Chondrocyte (in vitro differentiated cells): ENCODE measurements around the gene LASP1. TPM values are rescaled to one million over a fixed set of nuclear protein-coding genes. Genes with fewer than 3 reads are reported as not detected.

Experiments used
- DNase-seq: peaks from one replicate; pipeline ENCODE4 v3.0.0; 2021; ENCODE audit warnings: mixed read lengths, low spot score
- H3K27ac Mint-ChIP-seq: one replicate; pipeline ENCODE4 v1.8.0; 2021; ENCODE audit warnings: mild to moderate bottlenecking, moderate library complexity, mixed read lengths; ENCODE audit not compliant: unreplicated experiment
- H3K27me3 Mint-ChIP-seq: 2 replicates; pipeline ENCODE4 v1.8.0; 2021; ENCODE audit warnings: low read depth, mixed read lengths
- H3K36me3 Mint-ChIP-seq: 2 replicates; pipeline ENCODE4 v1.8.0; 2021; ENCODE audit warnings: low read depth, mixed read lengths
- H3K4me1 Mint-ChIP-seq: 2 replicates; pipeline ENCODE4 v1.8.0; 2021; ENCODE audit warnings: low read depth, mild to moderate bottlenecking, mixed read lengths
- H3K4me3 Mint-ChIP-seq: one replicate; pipeline ENCODE4 v1.8.0; 2021; ENCODE audit warnings: mild to moderate bottlenecking, moderate library complexity, mixed read lengths; ENCODE audit not compliant: unreplicated experiment
- H3K9me3 Mint-ChIP-seq: 2 replicates; pipeline ENCODE4 v1.8.0; 2021; ENCODE audit warnings: low read depth, mixed read lengths
- total RNA-seq: library from RNA; stranded (reverse); gene quantifications from 3 replicates; pipeline ENCODE4 v1.2.1, GENCODE V29; 2021
- TF ChIP-seq, protein P1 (sequence below): fragments of 200-600 bp; sonication (generic); IDR thresholded peaks from 2 replicates; pipeline ENCODE4 v1.5.0; 2021; ENCODE audit warnings: antibody characterized with exemption, mild to moderate bottlenecking, moderate library complexity

LASP1 gene
- total RNA-seq, 1 donor from 2014 or later: 599 TPM

DNA sequence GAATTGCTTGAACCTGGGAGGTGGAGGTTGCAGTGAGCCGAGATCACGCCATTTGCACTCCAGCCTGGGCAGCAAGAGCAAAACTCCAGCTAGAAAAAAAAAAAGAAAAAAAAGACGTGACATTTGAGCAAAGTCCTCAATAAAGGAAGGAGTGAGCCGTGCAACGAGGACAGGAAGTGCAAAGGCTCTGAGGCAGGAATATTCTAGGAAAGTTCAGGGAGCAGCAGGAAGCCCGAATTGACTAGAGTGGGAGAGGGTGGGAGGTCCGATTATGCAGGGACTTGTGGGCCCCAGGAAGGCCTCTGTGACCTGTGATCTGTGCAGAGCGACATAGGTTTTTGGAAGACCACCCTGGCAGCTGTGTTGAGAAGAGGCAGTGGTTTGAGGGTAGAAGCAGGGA lies 46.9 kb downstream of the LASP1 start:
- DNase-seq: peak; percentile 9
- H3K9me3 Mint-ChIP-seq: no peaks in the 10 kb centered on the region
- H3K4me3 Mint-ChIP-seq: no peak overlapping the region
- peak overlapping the region; percentile 77 for H3K27ac Mint-ChIP-seq
- H3K27me3 Mint-ChIP-seq: no peaks in the 10 kb centered on the region
- H3K4me1 Mint-ChIP-seq: peaks cover 61% of the 10 kb centered on the region
- H3K36me3 Mint-ChIP-seq: peaks cover 57% of the 10 kb centered on the region
- TF ChIP-seq, protein P1, sequence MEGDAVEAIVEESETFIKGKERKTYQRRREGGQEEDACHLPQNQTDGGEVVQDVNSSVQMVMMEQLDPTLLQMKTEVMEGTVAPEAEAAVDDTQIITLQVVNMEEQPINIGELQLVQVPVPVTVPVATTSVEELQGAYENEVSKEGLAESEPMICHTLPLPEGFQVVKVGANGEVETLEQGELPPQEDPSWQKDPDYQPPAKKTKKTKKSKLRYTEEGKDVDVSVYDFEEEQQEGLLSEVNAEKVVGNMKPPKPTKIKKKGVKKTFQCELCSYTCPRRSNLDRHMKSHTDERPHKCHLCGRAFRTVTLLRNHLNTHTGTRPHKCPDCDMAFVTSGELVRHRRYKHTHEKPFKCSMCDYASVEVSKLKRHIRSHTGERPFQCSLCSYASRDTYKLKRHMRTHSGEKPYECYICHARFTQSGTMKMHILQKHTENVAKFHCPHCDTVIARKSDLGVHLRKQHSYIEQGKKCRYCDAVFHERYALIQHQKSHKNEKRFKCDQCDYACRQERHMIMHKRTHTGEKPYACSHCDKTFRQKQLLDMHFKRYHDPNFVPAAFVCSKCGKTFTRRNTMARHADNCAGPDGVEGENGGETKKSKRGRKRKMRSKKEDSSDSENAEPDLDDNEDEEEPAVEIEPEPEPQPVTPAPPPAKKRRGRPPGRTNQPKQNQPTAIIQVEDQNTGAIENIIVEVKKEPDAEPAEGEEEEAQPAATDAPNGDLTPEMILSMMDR: no peak

DNA sequence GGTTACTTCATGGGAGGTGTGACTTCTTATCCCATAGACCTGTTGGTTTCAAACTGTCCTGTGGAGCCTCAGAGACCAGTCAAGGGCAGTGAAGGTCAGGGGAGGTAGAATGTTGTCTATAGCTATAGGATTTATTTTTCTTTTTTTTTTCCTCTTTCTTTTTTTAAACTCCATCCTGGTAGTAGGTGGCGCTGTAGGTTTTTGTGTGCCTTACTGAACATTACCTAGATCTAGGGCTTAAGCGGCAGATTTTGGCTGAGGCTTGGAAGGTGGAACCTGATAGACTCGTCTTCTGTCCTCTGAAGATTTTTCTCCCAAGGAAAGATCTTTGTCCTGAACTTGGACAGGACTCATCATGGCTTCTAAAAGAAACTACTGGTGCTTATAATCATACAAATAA lies 47.4 kb downstream of the LASP1 start:
- no peaks in the 10 kb centered on the region for H3K9me3 Mint-ChIP-seq
- TF ChIP-seq, protein P1: peak; percentile 43
- H3K27ac Mint-ChIP-seq: peak overlapping the region; percentile 77
- peaks cover 62% of the 10 kb centered on the region for H3K4me1 Mint-ChIP-seq
- DNase-seq: no peak
- H3K36me3 Mint-ChIP-seq: peaks cover 56% of the 10 kb centered on the region
- no peak overlapping the region for H3K4me3 Mint-ChIP-seq
- H3K27me3 Mint-ChIP-seq: no peaks in the 10 kb centered on the region

DNA sequence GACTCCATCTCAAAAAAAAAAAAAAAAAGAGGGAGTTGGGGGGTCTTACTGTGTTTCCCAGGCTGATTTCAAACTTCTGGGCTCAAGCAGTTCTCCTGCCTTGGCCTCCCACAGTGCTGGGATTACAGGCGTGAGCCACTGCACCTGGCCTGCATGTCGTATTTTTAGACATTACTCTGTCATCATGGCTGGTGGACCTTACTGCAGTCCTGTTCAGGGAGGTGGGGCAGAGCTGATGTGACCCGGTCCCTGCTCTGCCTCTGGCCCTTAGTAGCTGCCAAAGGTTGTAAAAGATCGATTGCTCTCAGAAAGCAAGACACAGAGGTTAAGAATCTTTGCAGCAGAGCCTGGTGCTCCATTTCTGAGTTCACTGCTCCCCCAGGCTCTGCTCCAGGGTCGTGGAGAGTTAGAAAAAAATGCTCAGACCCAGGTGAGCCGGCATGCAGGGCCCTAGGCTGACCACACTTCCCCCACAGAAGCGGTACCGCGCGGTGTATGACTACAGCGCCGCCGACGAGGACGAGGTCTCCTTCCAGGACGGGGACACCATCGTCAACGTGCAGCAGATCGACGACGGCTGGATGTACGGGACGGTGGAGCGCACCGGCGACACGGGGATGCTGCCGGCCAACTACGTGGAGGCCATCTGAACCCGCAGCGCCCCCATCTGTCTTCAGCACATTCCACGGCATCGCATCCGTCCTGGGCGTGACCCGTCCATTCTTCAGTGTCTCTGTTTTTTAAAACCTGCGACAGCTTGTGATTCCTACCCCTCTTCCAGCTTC lies 48.5 kb downstream of the LASP1 start:
- Mint-ChIP-seq H3K4me3 (no peak overlapping the region), H3K36me3 (peaks cover 51% of the 10 kb centered on the region), H3K27ac (peak overlapping the region; percentile 58), H3K4me1 (peaks cover 68% of the 10 kb centered on the region), H3K27me3 (no peaks in the 10 kb centered on the region), H3K9me3 (no peaks in the 10 kb centered on the region)
- peak; percentile 80 for DNase-seq
- TF ChIP-seq, protein P1: peak; percentile 15

DNA sequence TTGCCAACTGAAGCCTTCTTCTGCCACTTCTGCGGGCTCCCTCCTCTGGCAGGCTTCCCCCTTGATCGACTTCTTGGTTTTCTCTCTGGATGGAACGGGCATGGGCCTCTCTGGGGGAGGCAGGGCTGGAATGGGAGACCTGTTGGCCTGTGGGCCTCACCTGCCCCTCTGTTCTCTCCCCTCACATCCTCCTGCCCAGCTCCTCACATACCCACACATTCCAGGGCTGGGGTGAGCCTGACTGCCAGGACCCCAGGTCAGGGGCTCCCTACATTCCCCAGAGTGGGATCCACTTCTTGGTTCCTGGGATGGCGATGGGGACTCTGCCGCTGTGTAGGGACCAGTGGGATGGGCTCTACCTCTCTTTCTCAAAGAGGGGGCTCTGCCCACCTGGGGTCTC lies 49.1 kb downstream of the LASP1 start:
- Mint-ChIP-seq H3K27me3 (no peaks in the 10 kb centered on the region), H3K36me3 (peaks cover 50% of the 10 kb centered on the region), H3K4me1 (peaks cover 68% of the 10 kb centered on the region), H3K9me3 (no peaks in the 10 kb centered on the region), H3K27ac (peak overlapping the region; percentile 74), H3K4me3 (no peak overlapping the region)
- TF ChIP-seq, protein P1: no peak
- no peak for DNase-seq

DNA sequence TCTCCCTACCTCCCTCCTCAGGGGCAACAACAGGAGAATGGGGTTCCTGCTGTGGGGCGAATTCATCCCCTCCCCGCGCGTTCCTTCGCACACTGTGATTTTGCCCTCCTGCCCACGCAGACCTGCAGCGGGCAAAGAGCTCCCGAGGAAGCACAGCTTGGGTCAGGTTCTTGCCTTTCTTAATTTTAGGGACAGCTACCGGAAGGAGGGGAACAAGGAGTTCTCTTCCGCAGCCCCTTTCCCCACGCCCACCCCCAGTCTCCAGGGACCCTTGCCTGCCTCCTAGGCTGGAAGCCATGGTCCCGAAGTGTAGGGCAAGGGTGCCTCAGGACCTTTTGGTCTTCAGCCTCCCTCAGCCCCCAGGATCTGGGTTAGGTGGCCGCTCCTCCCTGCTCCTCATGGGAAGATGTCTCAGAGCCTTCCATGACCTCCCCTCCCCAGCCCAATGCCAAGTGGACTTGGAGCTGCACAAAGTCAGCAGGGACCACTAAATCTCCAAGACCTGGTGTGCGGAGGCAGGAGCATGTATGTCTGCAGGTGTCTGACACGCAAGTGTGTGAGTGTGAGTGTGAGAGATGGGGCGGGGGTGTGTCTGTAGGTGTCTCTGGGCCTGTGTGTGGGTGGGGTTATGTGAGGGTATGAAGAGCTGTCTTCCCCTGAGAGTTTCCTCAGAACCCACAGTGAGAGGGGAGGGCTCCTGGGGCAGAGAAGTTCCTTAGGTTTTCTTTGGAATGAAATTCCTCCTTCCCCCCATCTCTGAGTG lies 49.6 kb downstream of the LASP1 start:
- TF ChIP-seq, protein P1: no peak
- Mint-ChIP-seq H3K27me3 (no peaks in the 10 kb centered on the region), H3K4me1 (peaks cover 63% of the 10 kb centered on the region), H3K36me3 (peaks cover 45% of the 10 kb centered on the region), H3K27ac (peak overlapping the region; percentile 74), H3K9me3 (no peaks in the 10 kb centered on the region), H3K4me3 (no peak overlapping the region)
- peak; percentile 80 for DNase-seq
